ENCODE results near the gene CHRNA4.

CHRNA4 gene

GRCh38 chr20:63318391-63319163 is 42.6 kb downstream of the CHRNA4 start:
- DNase-seq, result no peak

GRCh38 chr20:63317601-63318291 is 43.4 kb downstream of the CHRNA4 start:
- no peak for DNase-seq

GRCh38 chr20:63317061-63317460 is 44.1 kb downstream of the CHRNA4 start:
- DNase-seq, result no peak

GRCh38 chr20:63316502-63316921 is 44.6 kb downstream of the CHRNA4 start:
- no peak for DNase-seq

GRCh38 chr20:63315731-63316491 is 45.2 kb downstream of the CHRNA4 start:
- no peak for DNase-seq

- no peak for DNase-seq
Observed at GRCh38 chr20:63315240-63315689, 45.9 kb downstream of the CHRNA4 start.

GRCh38 chr20:63314566-63315239 is 46.4 kb downstream of the CHRNA4 start:
- DNase-seq, result no peak

GRCh38 chr20:63314015-63314471 is 47.1 kb downstream of the CHRNA4 start:
- DNase-seq, result no peak

- DNase-seq, result no peak
Observed at GRCh38 chr20:63313349-63314014, 47.7 kb downstream of the CHRNA4 start.

- DNase-seq, result no peak
Observed at GRCh38 chr20:63312690-63313348, 48.3 kb downstream of the CHRNA4 start.

- DNase-seq, result no peak
Observed at GRCh38 chr20:63312273-63312672, 48.9 kb downstream of the CHRNA4 start.

GRCh38 chr20:63311833-63312243 is 49.3 kb downstream of the CHRNA4 start:
- DNase-seq, result no peak

- DNase-seq, result no peak
Observed at GRCh38 chr20:63311186-63311832, 49.8 kb downstream of the CHRNA4 start.

- DNase-seq, result no peak
Observed at GRCh38 chr20:63310265-63310991, 50.7 kb downstream of the CHRNA4 start.

- peak; percentile 53 for DNase-seq
Observed at GRCh38 chr20:63309261-63310071, 51.7 kb downstream of the CHRNA4 start.

GRCh38 chr20:63308218-63308911 is 52.8 kb downstream of the CHRNA4 start:
- no peak for DNase-seq

- no peak for DNase-seq
Observed at GRCh38 chr20:63307538-63308217, 53.5 kb downstream of the CHRNA4 start.
